ENCODE data around the gene TPGS1.

GRCh38 chr19:498977-499623, 8.2 kb upstream of the TPGS1 start:
- no peak for TF ChIP-seq CTCF (IDR thresholded peaks at IDR 0.05; ENCODE audit: low read length)
- TF ChIP-seq EZH2 (IDR thresholded peaks at IDR 0.05; ENCODE audit: borderline replicate concordance, low read length), result no peak

All from OCI-LY1 (cell line).